Trophoblast cell (in vitro differentiated cells and primary cell): ENCODE measurements around the gene UBE2H.

Source experiments
- DNase-seq, 2 donors: peaks; one replicate each; pipeline ENCODE4 v3.0.0-alpha.2; 2016
- H2AFZ ChIP-seq: 2 replicates; pipeline ENCODE4 v1.6.1; 2013; ENCODE audit warnings: low read length, moderate library complexity, mild to moderate bottlenecking; ENCODE audit not compliant: insufficient read depth, poor library complexity
- H2AK5ac ChIP-seq: 2 replicates; pipeline ENCODE4 v1.6.1; 2013; ENCODE audit warnings: mild to moderate bottlenecking, low read length
- H2BK120ac ChIP-seq: 2 replicates; pipeline ENCODE4 v1.6.1; 2013; ENCODE audit warnings: low read length, mild to moderate bottlenecking, moderate library complexity; ENCODE audit not compliant: insufficient read depth, poor library complexity
- H2BK12ac ChIP-seq: 2 replicates; pipeline ENCODE4 v1.6.1; 2013; ENCODE audit warnings: mild to moderate bottlenecking, low read length, moderate library complexity
- H2BK5ac ChIP-seq: 2 replicates; pipeline ENCODE4 v1.6.1; 2013; ENCODE audit warnings: low read length, low read depth, moderate library complexity, mild to moderate bottlenecking; ENCODE audit not compliant: poor library complexity
- H3K14ac ChIP-seq: 2 replicates; pipeline ENCODE4 v1.6.1; 2013; ENCODE audit warnings: mild to moderate bottlenecking, low read length
- H3K18ac ChIP-seq: 2 replicates; pipeline ENCODE4 v1.6.1; 2013; ENCODE audit warnings: mild to moderate bottlenecking, low read length
- H3K23ac ChIP-seq: 2 replicates; pipeline ENCODE4 v1.6.1; 2013; ENCODE audit warnings: low read length
- H3K27ac ChIP-seq: 2 replicates; pipeline ENCODE4 v1.5.1; 2013; ENCODE audit warnings: low read depth, mild to moderate bottlenecking, inconsistent platforms, low read length, moderate library complexity
- H3K27me3 ChIP-seq: 2 replicates; pipeline ENCODE4 v1.6.1; 2013; ENCODE audit warnings: inconsistent platforms, mild to moderate bottlenecking, low read length, moderate library complexity; ENCODE audit not compliant: insufficient read depth
- H3K36me3 ChIP-seq, 2 experiments: 1 replicate in 1 of 2; 2 replicates in 1 of 2; pipeline ENCODE4 v1.6.1; 2013; ENCODE audit warnings: low read length in 2 of 2, mild to moderate bottlenecking in 2 of 2, moderate library complexity in 1 of 2; ENCODE audit not compliant: insufficient read depth in 2 of 2, control insufficient read depth in 1 of 2
- H3K4ac ChIP-seq: 2 replicates; pipeline ENCODE4 v1.6.1; 2013; ENCODE audit warnings: low read depth, mild to moderate bottlenecking, low read length, moderate library complexity
- H3K4me1 ChIP-seq, 2 experiments: 1 replicate in 1 of 2; 2 replicates in 1 of 2; pipeline ENCODE4 v1.6.1; 2013; ENCODE audit warnings: low read length in 2 of 2, mild to moderate bottlenecking in 2 of 2, moderate library complexity in 1 of 2; ENCODE audit not compliant: insufficient read depth in 2 of 2, control insufficient read depth in 1 of 2
- H3K4me2 ChIP-seq: 2 replicates; pipeline ENCODE4 v1.6.1; 2013; ENCODE audit warnings: inconsistent platforms, mild to moderate bottlenecking, low read length, moderate library complexity
- H3K4me3 ChIP-seq: 2 replicates; pipeline ENCODE4 v1.5.1; 2013; ENCODE audit warnings: mild to moderate bottlenecking, low read depth, low read length, inconsistent platforms
- H3K79me1 ChIP-seq: one replicate; pipeline ENCODE4 v1.6.1; 2013; ENCODE audit warnings: low read length
- H3K79me2 ChIP-seq: 2 replicates; pipeline ENCODE4 v1.6.1; 2013; ENCODE audit warnings: low read length, mild to moderate bottlenecking; ENCODE audit not compliant: control insufficient read depth, insufficient read depth, poor library complexity
- H3K9ac ChIP-seq: 2 replicates; pipeline ENCODE4 v1.6.1; 2013; ENCODE audit warnings: mild to moderate bottlenecking, low read length
- H3K9me3 ChIP-seq: 2 replicates; pipeline ENCODE4 v1.6.1; 2013; ENCODE audit warnings: low read depth, mild to moderate bottlenecking, control low read depth, inconsistent platforms, low read length; ENCODE audit not compliant: insufficient read depth
- H4K12ac ChIP-seq: 2 replicates; pipeline ENCODE4 v1.6.1; 2013; ENCODE audit warnings: low read depth, mild to moderate bottlenecking, low read length, moderate library complexity
- H4K8ac ChIP-seq: 2 replicates; pipeline ENCODE4 v1.6.1; 2013; ENCODE audit warnings: low read depth, mild to moderate bottlenecking, low read length, moderate library complexity
- H4K91ac ChIP-seq: one replicate; pipeline ENCODE4 v1.6.1; 2013; ENCODE audit warnings: low read depth, mild to moderate bottlenecking, low read length, moderate library complexity
- WGBS: extraction: QIAGEN DNeasy Blood & Tissue Kit; methylation state at CpG from one replicate; pipeline ENCODE4 v1.1.7; 2013; ENCODE audit warnings: missing lambda C conversion rate; ENCODE audit not compliant: insufficient read length, insufficient coverage; ENCODE audit errors: extremely low coverage; 5-methylcytosine and 5-hydroxymethylcytosine counted together

UBE2H gene

DNA sequence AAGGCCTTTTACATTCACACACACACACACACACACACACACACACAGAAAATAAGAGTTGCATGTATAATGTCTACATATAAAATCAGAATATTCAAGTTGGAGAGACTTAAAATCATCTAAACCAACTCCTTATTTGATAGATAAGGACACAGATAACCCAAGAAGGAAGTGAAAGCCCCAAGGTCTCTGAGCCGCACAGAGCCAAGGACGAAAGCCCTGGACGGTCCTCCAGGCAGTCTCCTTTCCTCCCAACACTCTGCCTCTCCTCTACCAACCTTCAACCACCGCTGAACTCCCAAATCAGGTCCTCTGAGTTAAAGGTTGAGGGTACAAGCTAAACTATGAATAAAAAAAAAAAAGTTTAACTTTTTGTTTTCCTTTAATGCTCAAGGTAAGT, 28.2 kb downstream of the UBE2H start:
- DNase-seq, result no peak
- H3K9me3 ChIP-seq, result no peaks in the 10 kb centered on the region
- no peaks in the 10 kb centered on the region for H3K27me3 ChIP-seq
- H3K4me3 ChIP-seq, result no peak overlapping the region
- no peak overlapping the region for H3K27ac ChIP-seq
- no peak overlapping the region for H3K14ac ChIP-seq
- H2BK12ac ChIP-seq, result no peak overlapping the region
- peaks cover 2 to 12% of the 10 kb centered on the region in 2 experiments for H3K36me3 ChIP-seq
- H3K9ac ChIP-seq, result no peak overlapping the region
- no peak overlapping the region for H3K23ac ChIP-seq
- no peak overlapping the region for H4K8ac ChIP-seq
- H2AFZ ChIP-seq, result no peak overlapping the region
- H3K79me2 ChIP-seq, result no peaks in the 10 kb centered on the region
- no peak overlapping the region for H3K18ac ChIP-seq
- H3K4me1 ChIP-seq, result no peaks in the 10 kb centered on the region
- H2BK120ac ChIP-seq, result no peak overlapping the region
- H3K79me1 ChIP-seq, result no peaks in the 10 kb centered on the region
- H2BK5ac ChIP-seq, result no peak overlapping the region
- H4K91ac ChIP-seq, result no peak overlapping the region
- H3K4ac ChIP-seq, result no peak overlapping the region
- H3K4me2 ChIP-seq, result no peak overlapping the region
- no CpG with 5 or more reads among the region's 4 CpGs for WGBS
- no peak overlapping the region for H2AK5ac ChIP-seq
- no peak overlapping the region for H4K12ac ChIP-seq

- no peak overlapping the region for H3K14ac ChIP-seq
- no peak overlapping the region for H3K9ac ChIP-seq
- no peaks in the 10 kb centered on the region for H3K79me1 ChIP-seq
- no peak overlapping the region for H2AFZ ChIP-seq
- no peak overlapping the region for H2BK5ac ChIP-seq
- WGBS, result no CpG with 5 or more reads among the region's 2 CpGs
- no peak overlapping the region for H3K18ac ChIP-seq
- no peaks in the 10 kb centered on the region for H3K9me3 ChIP-seq
- no peak overlapping the region for H4K91ac ChIP-seq
- H4K8ac ChIP-seq, result no peak overlapping the region
- H3K4ac ChIP-seq, result no peak overlapping the region
- no peak overlapping the region for H3K4me3 ChIP-seq
- peak in 1 of 2 donors; percentile 46 for DNase-seq
- no peak overlapping the region for H2BK12ac ChIP-seq
- H2BK120ac ChIP-seq, result no peak overlapping the region
- H3K27ac ChIP-seq, result no peak overlapping the region
- H3K36me3 ChIP-seq, result peaks cover 1 to 11% of the 10 kb centered on the region in 2 experiments
- no peak overlapping the region for H4K12ac ChIP-seq
- no peak overlapping the region for H3K4me2 ChIP-seq
- no peak overlapping the region for H3K23ac ChIP-seq
- H2AK5ac ChIP-seq, result no peak overlapping the region
- H3K79me2 ChIP-seq, result no peaks in the 10 kb centered on the region
- no peaks in the 10 kb centered on the region for H3K4me1 ChIP-seq
- no peaks in the 10 kb centered on the region for H3K27me3 ChIP-seq
Measured at GRCh38 chr7:129923709-129924108, 29.1 kb downstream of the UBE2H start.

DNA sequence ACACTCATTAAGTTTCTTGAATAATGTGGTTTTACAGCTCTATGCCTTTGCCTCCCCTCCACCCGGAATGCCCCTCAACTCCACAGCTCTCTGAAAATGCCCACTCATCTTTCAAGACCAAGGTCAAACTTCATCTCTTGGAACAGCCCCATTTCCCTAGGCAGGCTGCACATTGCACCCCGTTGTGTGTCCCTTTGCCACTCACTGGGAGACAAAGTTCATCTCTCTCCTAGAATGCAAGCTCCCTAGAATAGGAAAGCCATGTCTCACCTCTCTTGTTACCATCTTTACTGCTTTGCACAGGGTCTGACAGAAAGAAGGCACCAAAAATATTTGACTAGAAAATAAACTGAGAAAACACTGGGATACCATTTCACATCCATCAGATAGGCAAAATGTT, 33.3 kb downstream of the UBE2H start:
- WGBS, result no CpG with 5 or more reads among the region's 2 CpGs
- H4K12ac ChIP-seq, result no peak overlapping the region
- H2BK120ac ChIP-seq, result no peak overlapping the region
- H3K79me2 ChIP-seq, result peaks cover 3% of the 10 kb centered on the region
- H3K4me3 ChIP-seq, result no peak overlapping the region
- H3K18ac ChIP-seq, result no peak overlapping the region
- H3K9me3 ChIP-seq, result no peaks in the 10 kb centered on the region
- no peak overlapping the region for H3K4me2 ChIP-seq
- H3K14ac ChIP-seq, result no peak overlapping the region
- H4K91ac ChIP-seq, result no peak overlapping the region
- H3K23ac ChIP-seq, result no peak overlapping the region
- no peak overlapping the region for H3K27ac ChIP-seq
- H2AFZ ChIP-seq, result no peak overlapping the region
- no peak overlapping the region for H2BK5ac ChIP-seq
- H3K36me3 ChIP-seq, result peaks cover 5 to 6% of the 10 kb centered on the region in 2 experiments
- H2AK5ac ChIP-seq, result no peak overlapping the region
- no peak overlapping the region for H4K8ac ChIP-seq
- no peak overlapping the region for H2BK12ac ChIP-seq
- H3K4ac ChIP-seq, result no peak overlapping the region
- H3K4me1 ChIP-seq, result peaks cover 0 to 4% of the 10 kb centered on the region in 2 experiments
- no peak for DNase-seq
- H3K9ac ChIP-seq, result no peak overlapping the region
- H3K79me1 ChIP-seq, result no peaks in the 10 kb centered on the region
- H3K27me3 ChIP-seq, result no peaks in the 10 kb centered on the region

GRCh38 chr7:129918922-129919321, 33.8 kb downstream of the UBE2H start:
- H2AK5ac ChIP-seq, result no peak overlapping the region
- DNase-seq, result no peak
- no peaks in the 10 kb centered on the region for H3K9me3 ChIP-seq
- WGBS, result no CpG with 5 or more reads among the region's 5 CpGs
- H3K79me2 ChIP-seq, result peaks cover 3% of the 10 kb centered on the region
- H3K18ac ChIP-seq, result no peak overlapping the region
- no peak overlapping the region for H3K27ac ChIP-seq
- H3K4me3 ChIP-seq, result no peak overlapping the region
- H3K23ac ChIP-seq, result no peak overlapping the region
- H3K79me1 ChIP-seq, result no peaks in the 10 kb centered on the region
- H4K12ac ChIP-seq, result no peak overlapping the region
- no peak overlapping the region for H2BK120ac ChIP-seq
- peaks cover 0 to 4% of the 10 kb centered on the region in 2 experiments for H3K4me1 ChIP-seq
- H3K9ac ChIP-seq, result no peak overlapping the region
- H3K27me3 ChIP-seq, result no peaks in the 10 kb centered on the region
- H4K91ac ChIP-seq, result no peak overlapping the region
- H2BK12ac ChIP-seq, result no peak overlapping the region
- H3K14ac ChIP-seq, result no peak overlapping the region
- peaks cover 5 to 6% of the 10 kb centered on the region in 2 experiments for H3K36me3 ChIP-seq
- no peak overlapping the region for H2BK5ac ChIP-seq
- no peak overlapping the region for H4K8ac ChIP-seq
- H3K4ac ChIP-seq, result no peak overlapping the region
- no peak overlapping the region for H2AFZ ChIP-seq
- H3K4me2 ChIP-seq, result no peak overlapping the region
